Measurements from ENCODE around the gene COMP.
"Not testable (repeated sequence)": the region's sequence is repeated elsewhere in the genome, so short reads cannot be mapped to it uniquely, and the experiment has no call there.

COMP gene

DNA sequence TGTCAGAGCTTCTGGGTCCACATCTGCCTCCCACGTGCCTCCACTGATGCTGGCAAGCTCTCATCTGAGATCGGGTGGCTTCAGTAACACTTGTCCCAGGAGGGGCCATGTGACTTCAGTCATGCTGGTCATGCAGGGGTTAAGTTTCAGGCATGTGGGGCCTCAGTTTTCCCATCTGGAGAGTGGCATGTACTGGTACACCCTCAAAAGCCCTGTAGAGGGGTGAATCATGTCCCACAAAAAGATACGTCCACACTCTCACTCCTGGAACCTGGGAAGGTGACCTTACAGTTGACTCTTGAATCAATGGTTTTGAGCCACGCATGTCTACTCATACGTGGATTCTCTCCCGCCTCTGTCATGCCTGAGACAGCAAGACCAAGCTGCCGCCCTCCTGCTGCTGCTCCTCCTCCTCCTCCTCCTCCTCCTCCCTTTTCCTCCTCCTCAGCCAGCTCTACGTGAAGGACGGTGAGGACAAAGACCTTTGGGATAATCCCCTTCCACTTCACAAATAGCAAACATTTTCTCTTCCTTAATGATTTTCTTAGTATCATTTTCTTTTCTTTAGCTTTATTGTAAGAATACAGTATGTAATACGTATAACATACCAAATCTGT is 53.7 kb downstream of the COMP start:
- H3K27ac ChIP-seq, result no peak overlapping the region
- H3K36me3 ChIP-seq, result peaks cover 0 to 7% (median 0%) of the 10 kb centered on the region in 11 experiments; a peak in 2 of 22 replicates
- H3K4me2 ChIP-seq, result peak overlapping the region in 8 of 11 experiments; percentile 72 to 94 (median 80); a peak in 10 of 22 replicates

DNA sequence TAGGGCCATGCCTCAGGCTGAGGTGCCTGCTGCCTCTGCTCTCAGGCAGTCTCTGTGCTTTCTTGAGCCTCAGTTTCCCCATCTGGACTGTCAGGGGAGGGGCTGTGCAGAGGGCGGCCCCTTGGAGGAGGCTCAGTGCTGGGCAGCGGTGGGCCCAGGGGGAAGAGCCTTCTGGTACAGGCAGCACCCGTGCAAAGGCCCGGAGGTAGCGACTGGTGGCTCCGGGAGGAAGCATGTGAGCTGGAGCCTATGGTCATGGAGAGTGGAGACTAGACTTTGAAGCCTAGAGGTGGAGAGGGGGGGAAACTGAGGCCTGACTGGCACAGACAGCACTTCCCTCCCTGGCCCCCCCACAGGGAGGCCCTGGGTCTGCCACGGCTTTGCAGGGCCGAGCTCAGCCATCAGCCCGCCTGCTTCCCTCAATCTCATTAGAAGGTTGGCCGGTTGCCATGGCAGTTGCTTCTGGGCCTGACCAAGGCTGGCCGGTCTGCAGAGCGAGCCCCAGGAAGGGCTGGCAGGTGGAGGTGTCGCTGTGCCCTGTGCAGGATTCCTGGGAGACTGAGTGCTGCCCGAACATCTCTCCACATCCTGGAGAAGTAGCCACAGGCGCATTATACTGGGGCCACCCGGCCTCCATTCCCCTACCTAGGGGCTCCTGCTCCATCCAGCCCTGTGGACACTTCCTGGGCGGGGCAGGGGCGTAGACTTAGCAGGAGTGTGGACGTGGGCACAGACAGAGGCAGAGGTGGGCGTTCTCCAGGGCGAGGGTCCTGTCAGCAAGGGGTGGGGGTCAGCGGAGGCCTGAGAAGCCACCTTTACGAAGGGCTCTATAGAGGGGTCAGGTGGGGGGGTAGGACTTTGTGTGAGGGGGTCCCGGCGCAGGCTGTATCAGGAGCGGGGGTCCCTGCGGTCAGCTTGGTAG is 54.4 kb downstream of the COMP start:
- H4K20me1 ChIP-seq, result peaks cover 65 to 100% (median 99%) of the 10 kb centered on the region in 11 experiments
- peak overlapping the region in 9 of 11 experiments; percentile 2 to 94 (median 79); a peak in 15 of 22 replicates for H3K4me2 ChIP-seq
- H3K4me1 ChIP-seq, result peaks cover 28 to 100% (median 93%) of the 10 kb centered on the region in 10 experiments
- no peaks in the 10 kb centered on the region for H3K9me3 ChIP-seq (replicated peaks in 1 of 11)
- H3K27me3 ChIP-seq, result no peaks in the 10 kb centered on the region
- TF ChIP-seq Cebpa-rat (IDR thresholded peaks at IDR 0.05), result no peak
- no peak overlapping the region for H3K27ac ChIP-seq
- H3K9ac ChIP-seq, result peak overlapping the region in 1 of 11 experiments; percentile 24; a peak in 1 of 22 replicates
- 0 out of 22 replicates have a peak, but pooled peaks cover 0 to 3% (median 0%) of the 10 kb centered on the region in 11 experiments for H3K36me3 ChIP-seq
- H3K4me3 ChIP-seq, result no peak overlapping the region

More for the DNA sequence above, 53.7 kb downstream of the COMP start:
- no peak overlapping the region; a peak in 1 of 22 replicates for H3K9ac ChIP-seq
- H4K20me1 ChIP-seq, result peaks cover 65 to 100% (median 99%) of the 10 kb centered on the region in 11 experiments
- no peaks in the 10 kb centered on the region for H3K27me3 ChIP-seq
- no peak for TF ChIP-seq Cebpa-rat (IDR thresholded peaks at IDR 0.05)
- H3K9me3 ChIP-seq (replicated peaks in 1 of 11), result no peaks in the 10 kb centered on the region
- H3K4me3 ChIP-seq, result no peak overlapping the region
- peaks cover 21 to 100% (median 91%) of the 10 kb centered on the region in 10 experiments for H3K4me1 ChIP-seq

DNA sequence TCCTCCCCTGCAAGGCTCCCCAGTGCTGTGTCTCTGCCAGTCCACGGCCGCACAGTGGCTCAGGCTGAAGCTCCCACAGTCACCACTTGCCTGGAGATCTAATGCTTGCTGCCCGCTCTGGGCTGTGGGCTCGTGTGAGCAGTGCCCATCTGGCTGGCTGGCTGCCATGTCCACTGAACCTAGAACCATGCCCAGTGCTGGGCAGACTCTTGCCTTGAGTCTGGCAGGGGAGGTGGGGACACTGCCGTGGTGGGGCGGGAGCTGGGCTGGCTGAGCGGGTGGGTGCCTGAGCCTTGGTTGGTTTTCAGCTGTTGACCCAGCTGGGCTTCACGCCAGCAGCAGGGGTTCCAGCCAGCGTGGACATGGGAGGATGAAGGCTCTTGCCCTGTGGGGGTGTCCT is 55.4 kb downstream of the COMP start:
- H4K20me1 ChIP-seq, result peaks cover 71 to 100% (median 99%) of the 10 kb centered on the region in 11 experiments
- no peak overlapping the region for H3K4me3 ChIP-seq
- 0 out of 22 replicates have a peak, but pooled peaks cover 0 to 3% (median 0%) of the 10 kb centered on the region in 11 experiments for H3K36me3 ChIP-seq
- H3K27me3 ChIP-seq, result no peaks in the 10 kb centered on the region
- H3K9me3 ChIP-seq (replicated peaks in 1 of 11), result no peaks in the 10 kb centered on the region
- H3K4me2 ChIP-seq, result peak overlapping the region in 9 of 11 experiments; percentile 52 to 94 (median 79); a peak in 16 of 22 replicates
- TF ChIP-seq Cebpa-rat (IDR thresholded peaks at IDR 0.05), result no peak
- H3K27ac ChIP-seq, result peak overlapping the region in 3 of 11 experiments; percentile 5 to 45 (median 35); a peak in 2 of 22 replicates
- peak overlapping the region in 4 of 11 experiments; percentile 15 to 57 (median 44); a peak in 3 of 22 replicates for H3K9ac ChIP-seq
- H3K4me1 ChIP-seq, result peaks cover 38 to 100% (median 93%) of the 10 kb centered on the region in 10 experiments

DNA sequence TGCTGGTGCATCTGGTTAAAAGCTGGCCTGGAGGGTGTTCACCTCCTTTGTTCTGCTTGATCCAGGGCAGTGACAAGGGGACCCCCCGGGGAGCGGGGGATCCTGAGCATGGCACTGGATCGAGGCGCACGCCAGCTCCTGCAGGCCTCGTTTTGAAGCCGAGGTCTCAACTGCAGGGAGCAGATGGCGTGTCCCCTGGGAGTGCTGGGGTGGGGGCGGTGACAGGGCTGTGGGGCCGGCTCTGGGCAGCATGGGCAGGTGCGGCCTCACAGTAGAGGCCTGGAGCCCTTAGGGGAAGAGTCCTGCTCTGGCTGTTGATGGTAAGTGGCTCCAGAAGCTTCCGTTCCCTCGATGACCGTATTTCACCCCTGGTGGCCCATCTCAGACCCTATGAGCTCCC is 55.8 kb downstream of the COMP start:
- H3K27ac ChIP-seq, result peak overlapping the region in 3 of 11 experiments; percentile 5 to 45 (median 35); a peak in 4 of 22 replicates
- H3K9ac ChIP-seq, result peak overlapping the region in 9 of 11 experiments; percentile 28 to 64 (median 48); a peak in 12 of 22 replicates
- no peak for TF ChIP-seq Cebpa-rat (IDR thresholded peaks at IDR 0.05)
- H3K4me3 ChIP-seq, result no peak overlapping the region
- H3K4me2 ChIP-seq, result peak overlapping the region in 10 of 11 experiments; percentile 26 to 94 (median 77); a peak in 19 of 22 replicates
- no peaks in the 10 kb centered on the region for H3K9me3 ChIP-seq (replicated peaks in 1 of 11)
- H3K4me1 ChIP-seq, result peaks cover 42 to 100% (median 93%) of the 10 kb centered on the region in 10 experiments
- peaks cover 75 to 100% (median 99%) of the 10 kb centered on the region in 11 experiments for H4K20me1 ChIP-seq
- peaks cover 0 to 4% (median 0%) of the 10 kb centered on the region in 11 experiments; a peak in 1 of 22 replicates for H3K36me3 ChIP-seq
- no peaks in the 10 kb centered on the region for H3K27me3 ChIP-seq

DNA sequence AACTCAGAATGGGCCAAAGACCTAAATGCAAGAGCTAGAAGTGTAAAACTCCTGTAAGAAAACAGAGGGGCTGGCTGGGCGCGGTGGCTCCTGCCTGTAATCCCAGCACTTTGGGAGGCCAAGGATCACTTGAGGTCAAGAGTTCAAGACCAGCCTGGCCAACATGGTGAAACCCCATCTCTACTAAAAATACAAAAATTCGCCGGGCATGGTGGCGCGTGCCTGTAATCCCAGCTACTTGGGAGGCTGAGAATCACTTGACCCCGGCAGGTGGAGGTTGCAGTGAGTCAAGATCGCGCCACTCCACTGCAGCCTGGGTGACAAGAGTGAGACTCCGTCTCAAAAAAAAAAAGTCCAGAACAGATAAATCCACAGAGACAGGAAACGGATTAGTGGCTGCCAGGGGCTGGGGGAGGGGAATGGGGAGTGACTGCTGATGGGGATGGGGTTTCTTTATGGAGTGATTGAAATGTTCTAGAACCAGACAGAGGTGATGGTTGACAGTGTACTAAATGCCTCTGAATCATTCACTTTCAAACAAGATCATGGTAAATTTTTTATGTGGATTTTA is 57.3 kb downstream of the COMP start:
- not testable (repeated sequence) for H3K9me3 ChIP-seq (replicated peaks in 1 of 11); H3K36me3 ChIP-seq; H3K4me3 ChIP-seq; H3K27me3 ChIP-seq
- Histone ChIP-seq H4K20me1 (peaks cover 74 to 98% (median 95%) of the 10 kb centered on the region in 11 experiments), H3K4me2 (peak overlapping the region; percentile 15 to 94 (median 79); a peak in 19 of 22 replicates), H3K27ac (peak overlapping the region in 2 of 11 experiments; percentile 30 to 55; a peak in 2 of 22 replicates), H3K4me1 (peaks cover 51 to 95% (median 87%) of the 10 kb centered on the region in 10 experiments), H3K9ac (peak overlapping the region in 4 of 11 experiments; percentile 28 to 48 (median 38); a peak in 3 of 22 replicates)

DNA sequence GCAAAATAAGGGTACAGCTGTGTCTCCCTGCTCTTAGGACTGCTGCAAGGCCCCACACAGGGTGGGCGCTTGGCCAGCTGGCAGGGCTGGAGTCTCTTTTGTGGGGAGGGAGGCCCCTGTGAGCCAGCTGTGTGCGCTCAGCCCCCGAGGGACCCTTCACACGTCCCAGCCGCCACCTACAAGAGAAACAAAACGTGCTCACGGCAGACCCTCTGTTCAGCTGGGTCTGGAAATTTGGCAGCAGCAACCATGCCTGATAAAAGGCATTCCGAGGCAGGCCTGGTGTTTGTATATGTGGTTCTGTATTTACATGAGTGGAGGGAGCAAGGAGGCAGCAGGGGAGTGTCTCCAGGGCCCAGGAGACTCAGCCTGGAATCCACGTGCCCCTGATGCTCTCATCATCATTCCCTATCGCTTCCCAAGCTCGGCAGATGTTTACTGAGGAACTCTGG is 57.9 kb downstream of the COMP start:
- peak overlapping the region in 4 of 11 experiments; percentile 15 to 41 (median 38); a peak in 5 of 22 replicates for H3K9ac ChIP-seq
- peak overlapping the region in 2 of 11 experiments; percentile 30 to 55; a peak in 2 of 22 replicates for H3K27ac ChIP-seq
- H3K4me2 ChIP-seq, result peak overlapping the region; percentile 15 to 94 (median 79)
- no peaks in the 10 kb centered on the region for H3K9me3 ChIP-seq (replicated peaks in 1 of 11)
- no peak for TF ChIP-seq Cebpa-rat (IDR thresholded peaks at IDR 0.05)
- no peaks in the 10 kb centered on the region for H3K27me3 ChIP-seq
- H3K4me1 ChIP-seq, result peaks cover 51 to 89% (median 81%) of the 10 kb centered on the region in 10 experiments
- peaks cover 73 to 97% (median 93%) of the 10 kb centered on the region in 11 experiments for H4K20me1 ChIP-seq
- H3K4me3 ChIP-seq, result no peak overlapping the region; a peak in 1 of 20 replicates
- H3K36me3 ChIP-seq, result peaks cover 0 to 7% (median 0%) of the 10 kb centered on the region in 11 experiments; a peak in 1 of 22 replicates
